IPS-20b (cell line): ENCODE results near the gene HS6ST3.

Source experiments
- H3K27ac ChIP-seq: one replicate; pipeline ENCODE4 v1.5.1; 2013; ENCODE audit warnings: low read length
- H3K27me3 ChIP-seq: 2 replicates; pipeline ENCODE4 v1.6.1; 2013; ENCODE audit warnings: mild to moderate bottlenecking, low read length, inconsistent platforms; ENCODE audit not compliant: insufficient read depth
- H3K36me3 ChIP-seq: 2 replicates; pipeline ENCODE4 v1.6.1; 2013; ENCODE audit warnings: low read depth, mild to moderate bottlenecking, inconsistent platforms, low read length, moderate library complexity; ENCODE audit not compliant: insufficient read depth
- H3K4me1 ChIP-seq: 2 replicates; pipeline ENCODE4 v1.6.1; 2013; ENCODE audit warnings: mild to moderate bottlenecking, control low read depth, inconsistent platforms, low read length, moderate library complexity; ENCODE audit not compliant: insufficient read depth
- H3K4me3 ChIP-seq: 2 replicates; pipeline ENCODE4 v1.5.1; 2013; ENCODE audit warnings: mild to moderate bottlenecking, low read length, inconsistent platforms
- H3K9ac ChIP-seq: 2 replicates; pipeline ENCODE4 v1.6.1; 2013; ENCODE audit warnings: low read depth, mild to moderate bottlenecking, inconsistent platforms, low read length, moderate library complexity
- H3K9me3 ChIP-seq: 2 replicates; pipeline ENCODE4 v1.6.1; 2013; ENCODE audit warnings: mild to moderate bottlenecking, low read depth, low read length, inconsistent platforms; ENCODE audit not compliant: insufficient read depth

The HS6ST3 gene

GRCh38 chr13:96552559-96552958, 462.7 kb downstream of the HS6ST3 start:
- H3K9me3 ChIP-seq = no peaks in the 10 kb centered on the region
- no peaks in the 10 kb centered on the region for H3K27me3 ChIP-seq
- H3K4me1 ChIP-seq = no peaks in the 10 kb centered on the region
- no peak overlapping the region for H3K4me3 ChIP-seq
- H3K27ac ChIP-seq = no peak overlapping the region
- no peaks in the 10 kb centered on the region for H3K36me3 ChIP-seq
- no peak overlapping the region for H3K9ac ChIP-seq

- Histone ChIP-seq H3K9me3 (no peaks in the 10 kb centered on the region), H3K9ac (no peak overlapping the region), H3K36me3 (no peaks in the 10 kb centered on the region), H3K4me3 (no peak overlapping the region), H3K27me3 (no peaks in the 10 kb centered on the region), H3K4me1 (no peaks in the 10 kb centered on the region), H3K27ac (no peak overlapping the region)
Observed at GRCh38 chr13:96553796-96554195, 463.9 kb downstream of the HS6ST3 start.

- no peaks in the 10 kb centered on the region for H3K36me3 ChIP-seq
- no peaks in the 10 kb centered on the region for H3K9me3 ChIP-seq
- H3K9ac ChIP-seq = no peak overlapping the region
- no peak overlapping the region for H3K4me3 ChIP-seq
- no peaks in the 10 kb centered on the region for H3K27me3 ChIP-seq
- H3K27ac ChIP-seq = no peak overlapping the region
- H3K4me1 ChIP-seq = no peaks in the 10 kb centered on the region
Observed at GRCh38 chr13:96573563-96573962, 483.7 kb downstream of the HS6ST3 start.

GRCh38 chr13:96575423-96576320, 485.8 kb downstream of the HS6ST3 start:
- H3K9me3 ChIP-seq = no peaks in the 10 kb centered on the region
- H3K27me3 ChIP-seq = no peaks in the 10 kb centered on the region
- no peak overlapping the region for H3K4me3 ChIP-seq
- H3K4me1 ChIP-seq = no peaks in the 10 kb centered on the region
- no peak overlapping the region for H3K9ac ChIP-seq
- no peaks in the 10 kb centered on the region for H3K36me3 ChIP-seq
- H3K27ac ChIP-seq = no peak overlapping the region

- Histone ChIP-seq H3K27me3 (no peaks in the 10 kb centered on the region), H3K9ac (no peak overlapping the region), H3K4me1 (no peaks in the 10 kb centered on the region), H3K27ac (no peak overlapping the region), H3K36me3 (no peaks in the 10 kb centered on the region), H3K4me3 (no peak overlapping the region), H3K9me3 (no peaks in the 10 kb centered on the region)
Observed at GRCh38 chr13:96581741-96582140, 491.8 kb downstream of the HS6ST3 start.

GRCh38 chr13:96615252-96615651, 525.3 kb downstream of the HS6ST3 start:
- no peaks in the 10 kb centered on the region for H3K9me3 ChIP-seq
- no peak overlapping the region for H3K27ac ChIP-seq
- H3K4me3 ChIP-seq = no peak overlapping the region
- H3K4me1 ChIP-seq = no peaks in the 10 kb centered on the region
- H3K27me3 ChIP-seq = no peaks in the 10 kb centered on the region
- no peak overlapping the region for H3K9ac ChIP-seq
- no peaks in the 10 kb centered on the region for H3K36me3 ChIP-seq

GRCh38 chr13:96617528-96617927, 527.6 kb downstream of the HS6ST3 start:
- no peaks in the 10 kb centered on the region for H3K9me3 ChIP-seq
- H3K4me3 ChIP-seq = no peak overlapping the region
- no peaks in the 10 kb centered on the region for H3K36me3 ChIP-seq
- no peak overlapping the region for H3K27ac ChIP-seq
- H3K9ac ChIP-seq = no peak overlapping the region
- no peaks in the 10 kb centered on the region for H3K27me3 ChIP-seq
- H3K4me1 ChIP-seq = no peaks in the 10 kb centered on the region

- H3K4me3 ChIP-seq = no peak overlapping the region
- H3K27me3 ChIP-seq = no peaks in the 10 kb centered on the region
- H3K27ac ChIP-seq = no peak overlapping the region
- no peaks in the 10 kb centered on the region for H3K36me3 ChIP-seq
- no peaks in the 10 kb centered on the region for H3K4me1 ChIP-seq
- H3K9ac ChIP-seq = no peak overlapping the region
- H3K9me3 ChIP-seq = no peaks in the 10 kb centered on the region
Observed at GRCh38 chr13:96621634-96622183, 531.8 kb downstream of the HS6ST3 start.

- no peaks in the 10 kb centered on the region for H3K27me3 ChIP-seq
- no peak overlapping the region for H3K9ac ChIP-seq
- H3K36me3 ChIP-seq = no peaks in the 10 kb centered on the region
- H3K27ac ChIP-seq = no peak overlapping the region
- H3K9me3 ChIP-seq = no peaks in the 10 kb centered on the region
- H3K4me3 ChIP-seq = no peak overlapping the region
- H3K4me1 ChIP-seq = no peaks in the 10 kb centered on the region
Observed at GRCh38 chr13:96629331-96629730, 539.4 kb downstream of the HS6ST3 start.

- H3K4me1 ChIP-seq = no peaks in the 10 kb centered on the region
- H3K4me3 ChIP-seq = no peak overlapping the region
- no peaks in the 10 kb centered on the region for H3K27me3 ChIP-seq
- no peaks in the 10 kb centered on the region for H3K9me3 ChIP-seq
- H3K9ac ChIP-seq = no peak overlapping the region
- H3K36me3 ChIP-seq = no peaks in the 10 kb centered on the region
- no peak overlapping the region for H3K27ac ChIP-seq
Observed at GRCh38 chr13:96632536-96633320, 542.8 kb downstream of the HS6ST3 start.

GRCh38 chr13:96636001-96636709, 546.2 kb downstream of the HS6ST3 start:
- Histone ChIP-seq H3K9me3 (no peaks in the 10 kb centered on the region), H3K4me1 (no peaks in the 10 kb centered on the region), H3K9ac (no peak overlapping the region), H3K4me3 (no peak overlapping the region), H3K36me3 (no peaks in the 10 kb centered on the region), H3K27me3 (no peaks in the 10 kb centered on the region), H3K27ac (no peak overlapping the region)
